Caco-2 (cell line): ENCODE results near the gene PHACTR1. TPM values are rescaled to one million over a fixed set of nuclear protein-coding genes. Genes with fewer than 3 reads are reported as not detected.
"Not testable (repeated sequence)": the region's sequence is repeated elsewhere in the genome, so short reads cannot be mapped to it uniquely, and the experiment has no call there.

Experiments
- BruUV-seq: library from RNA; stranded (reverse); fragments of 400-500 nt; replicated peaks from 2 replicates; lab custom pipeline; 2021; lab: Mats Ljungman, UMichigan
- CTCF ChIA-PET: fragments of 300-600 bp; sonication (Branson Sonifier 250); formaldehyde crosslinking; loops from one replicate; lab custom pipeline; 2022; ENCODE audit warnings: antibody characterized with exemption; lab: Charles Lee
- POLR2A ChIA-PET: fragments of 300-600 bp; sonication (Branson Sonifier 250); formaldehyde crosslinking; loops from one replicate; lab custom pipeline; 2022; ENCODE audit warnings: antibody characterized with exemption; lab: Charles Lee
- DNase-seq, 2 experiments: peaks; one replicate each; pipeline versions ENCODE4 v3.0.0 to v3.0.0-alpha.2; 2020 to 2022
- H3K27me3 ChIP-seq: replicated peaks from 2 replicates; pipeline ENCODE4 v1.6.0; 2011; ENCODE audit warnings: low read length; ENCODE audit not compliant: control insufficient read depth, insufficient read depth
- H3K36me3 ChIP-seq: 2 replicates; pipeline ENCODE4 v1.5.1; 2011; ENCODE audit warnings: low read length; ENCODE audit not compliant: control insufficient read depth, insufficient read depth
- H3K4me1 ChIP-seq: fragments of 250-450 bp; sonication (Bioruptor Pico); 2 replicates; pipeline ENCODE4 v1.5.1; 2020; ENCODE audit warnings: mild to moderate bottlenecking
- H3K4me3 ChIP-seq: 2 replicates; pipeline ENCODE4 v1.5.1; 2011; ENCODE audit warnings: low read depth, mild to moderate bottlenecking, control low read depth, low read length
- H3K9me3 ChIP-seq: fragments of 250-450 bp; sonication (Bioruptor Pico); 2 replicates; pipeline ENCODE4 v1.5.1; 2020; ENCODE audit warnings: mild to moderate bottlenecking, moderate library complexity
- H3K27ac Mint-ChIP-seq: one replicate; pipeline ENCODE4 v1.8.0; 2022; ENCODE audit warnings: mixed read lengths; ENCODE audit not compliant: unreplicated experiment
- H3K27me3 Mint-ChIP-seq: one replicate; pipeline ENCODE4 v1.8.0; 2022; ENCODE audit warnings: mixed read lengths; ENCODE audit not compliant: insufficient read depth, unreplicated experiment
- H3K36me3 Mint-ChIP-seq: one replicate; pipeline ENCODE4 v1.8.0; 2022; ENCODE audit warnings: mild to moderate bottlenecking, mixed read lengths; ENCODE audit not compliant: insufficient read depth, unreplicated experiment
- H3K4me1 Mint-ChIP-seq: one replicate; pipeline ENCODE4 v1.8.0; 2022; ENCODE audit warnings: low read depth, mixed read lengths; ENCODE audit not compliant: unreplicated experiment
- H3K4me3 Mint-ChIP-seq: one replicate; pipeline ENCODE4 v1.8.0; 2022; ENCODE audit warnings: mild to moderate bottlenecking, moderate library complexity, mixed read lengths; ENCODE audit not compliant: unreplicated experiment
- H3K9me3 Mint-ChIP-seq: one replicate; pipeline ENCODE4 v1.8.0; 2022; ENCODE audit warnings: mixed read lengths; ENCODE audit not compliant: unreplicated experiment
- intact Hi-C: fragments of 100-400 bp; cut with micrococcal nuclease; formaldehyde crosslinking; loops from one replicate; pipeline ENCODE4 v1.10.0; 2022; ENCODE audit not compliant: unreplicated experiment
- total RNA-seq: library from RNA; stranded (reverse); gene quantifications from 2 replicates; pipeline ENCODE4 v1.2.3, GENCODE V29; 2022
- TF ChIP-seq, protein P1 (sequence below), 2 experiments: fragments of 200-600 bp in 1 of 2; IDR thresholded peaks; 1 replicate in 1 of 2; 2 replicates in 1 of 2; pipeline versions ENCODE4 v1.5.1 to v1.8.0; 2011 to 2022; ENCODE audit warnings: antibody characterized with exemption in 1 of 2, control low read depth in 1 of 2, inconsistent platforms in 1 of 2, low read depth in 1 of 2, low read length in 1 of 2, mild to moderate bottlenecking in 1 of 2, moderate library complexity in 1 of 2; ENCODE audit not compliant: insufficient read depth in 1 of 2, severe bottlenecking in 1 of 2, unreplicated experiment in 1 of 2

The PHACTR1 gene
- total RNA-seq, 1 experiment from 2014 or later, result 0.41 TPM

- Mint-ChIP-seq H3K4me3 (no peak overlapping the region), H3K4me1 (no peaks in the 10 kb centered on the region), H3K9me3 (no peaks in the 10 kb centered on the region), H3K27ac (no peak overlapping the region), H3K36me3 (no peaks in the 10 kb centered on the region), H3K27me3 (peaks cover 21% of the 10 kb centered on the region)
- Histone ChIP-seq H3K4me1 (no peaks in the 10 kb centered on the region), H3K36me3 (no peaks in the 10 kb centered on the region), H3K9me3 (no peaks in the 10 kb centered on the region), H3K4me3 (no peak overlapping the region), H3K27me3 (no peaks in the 10 kb centered on the region)
- no TSS peak for BruUV-seq
- intact Hi-C loops, result no loop called here
- ChIA-PET POLR2A (no interaction called here), CTCF (no interaction called here)
- DNase-seq, result no peak
- TF ChIP-seq, protein P1, sequence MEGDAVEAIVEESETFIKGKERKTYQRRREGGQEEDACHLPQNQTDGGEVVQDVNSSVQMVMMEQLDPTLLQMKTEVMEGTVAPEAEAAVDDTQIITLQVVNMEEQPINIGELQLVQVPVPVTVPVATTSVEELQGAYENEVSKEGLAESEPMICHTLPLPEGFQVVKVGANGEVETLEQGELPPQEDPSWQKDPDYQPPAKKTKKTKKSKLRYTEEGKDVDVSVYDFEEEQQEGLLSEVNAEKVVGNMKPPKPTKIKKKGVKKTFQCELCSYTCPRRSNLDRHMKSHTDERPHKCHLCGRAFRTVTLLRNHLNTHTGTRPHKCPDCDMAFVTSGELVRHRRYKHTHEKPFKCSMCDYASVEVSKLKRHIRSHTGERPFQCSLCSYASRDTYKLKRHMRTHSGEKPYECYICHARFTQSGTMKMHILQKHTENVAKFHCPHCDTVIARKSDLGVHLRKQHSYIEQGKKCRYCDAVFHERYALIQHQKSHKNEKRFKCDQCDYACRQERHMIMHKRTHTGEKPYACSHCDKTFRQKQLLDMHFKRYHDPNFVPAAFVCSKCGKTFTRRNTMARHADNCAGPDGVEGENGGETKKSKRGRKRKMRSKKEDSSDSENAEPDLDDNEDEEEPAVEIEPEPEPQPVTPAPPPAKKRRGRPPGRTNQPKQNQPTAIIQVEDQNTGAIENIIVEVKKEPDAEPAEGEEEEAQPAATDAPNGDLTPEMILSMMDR (IDR thresholded peaks at IDR 0.05; ENCODE audit: insufficient read depth in 1 of 2, low read depth in 1 of 2, low read length in 1 of 2, severe bottlenecking in 1 of 2, unreplicated experiment in 1 of 2), result no peak
These were observed 440.7 kb downstream of the PHACTR1 start for GRCh38 chr6:13157293-13157692.

GRCh38 chr6:13159300-13159699 is 442.7 kb downstream of the PHACTR1 start:
- no peaks in the 10 kb centered on the region for H3K9me3 Mint-ChIP-seq
- no peaks in the 10 kb centered on the region for H3K4me1 ChIP-seq
- H3K36me3 ChIP-seq, result no peaks in the 10 kb centered on the region
- TF ChIP-seq, protein P1 (IDR thresholded peaks at IDR 0.05; ENCODE audit: insufficient read depth in 1 of 2, low read depth in 1 of 2, low read length in 1 of 2, severe bottlenecking in 1 of 2, unreplicated experiment in 1 of 2), result no peak
- ChIA-PET CTCF (no interaction called here), POLR2A (no interaction called here)
- no peak for DNase-seq
- no peaks in the 10 kb centered on the region for H3K9me3 ChIP-seq
- H3K27ac Mint-ChIP-seq, result no peak overlapping the region
- H3K27me3 Mint-ChIP-seq, result peaks cover 21% of the 10 kb centered on the region
- no peaks in the 10 kb centered on the region for H3K36me3 Mint-ChIP-seq
- intact Hi-C loops, result no loop called here
- BruUV-seq, result no TSS peak
- no peaks in the 10 kb centered on the region for H3K4me1 Mint-ChIP-seq
- H3K4me3 Mint-ChIP-seq, result no peak overlapping the region
- H3K4me3 ChIP-seq, result no peak overlapping the region
- no peaks in the 10 kb centered on the region for H3K27me3 ChIP-seq

GRCh38 chr6:13159822-13160221 is 443.3 kb downstream of the PHACTR1 start:
- H3K9me3 Mint-ChIP-seq, H3K4me3 Mint-ChIP-seq, H3K27ac Mint-ChIP-seq, H3K27me3 ChIP-seq, H3K4me1 Mint-ChIP-seq, H3K9me3 ChIP-seq, BruUV-seq, intact Hi-C loops, DNase-seq, POLR2A ChIA-PET, H3K4me1 ChIP-seq, H3K36me3 ChIP-seq, CTCF ChIA-PET, H3K4me3 ChIP-seq, H3K36me3 Mint-ChIP-seq: not testable (repeated sequence)
- peaks cover 18% of the 10 kb centered on the region for H3K27me3 Mint-ChIP-seq
